GM13976 (cell line): ENCODE data around the gene RNF112.

Experiments used
- DNase-seq: peaks from one replicate; pipeline ENCODE4 v3.0.0; 2012; ENCODE audit warnings: low spot score
- CTCF ChIP-seq: IDR thresholded peaks from 2 replicates; pipeline ENCODE4 v1.5.1; 2012; ENCODE audit warnings: borderline replicate concordance, mild to moderate bottlenecking; ENCODE audit not compliant: insufficient read depth; ENCODE audit errors: extremely low read depth, missing control alignments, control extremely low read depth
- in situ Hi-C: fragments of 300-500 bp; cut with MboI; formaldehyde crosslinking; loops from one replicate; pipeline ENCODE4 v1.12.0; 2022; ENCODE audit warnings: low sequenced_read_pairs, mixed read lengths, inconsistent platforms; ENCODE audit not compliant: unreplicated experiment

The RNF112 gene

GRCh38 chr17:19369846-19370492 is 41.1 kb upstream of the RNF112 start:
- no peak for DNase-seq
- TF ChIP-seq CTCF: no peak
- in situ Hi-C loops: loop anchor here (10.0 kb wide), 2 partner anchors 85 to 395 kb away; no protein-coding TSS in a partner anchor

GRCh38 chr17:19370493-19370960 is 40.5 kb upstream of the RNF112 start:
- in situ Hi-C loops: no loop called here
- peak; percentile 72 for DNase-seq
- no peak for TF ChIP-seq CTCF

GRCh38 chr17:19371259-19372010 is 39.6 kb upstream of the RNF112 start:
- in situ Hi-C loops: no loop called here
- DNase-seq: no peak
- TF ChIP-seq CTCF: no peak

GRCh38 chr17:19372011-19372370 is 39.0 kb upstream of the RNF112 start:
- TF ChIP-seq CTCF: no peak
- no peak for DNase-seq
- in situ Hi-C loops: no loop called here

- no peak for TF ChIP-seq CTCF
- in situ Hi-C loops: no loop called here
- DNase-seq: no peak
Observed at GRCh38 chr17:19372439-19372838, 38.6 kb upstream of the RNF112 start.

GRCh38 chr17:19372866-19373504 is 38.0 kb upstream of the RNF112 start:
- DNase-seq: no peak
- in situ Hi-C loops: no loop called here
- TF ChIP-seq CTCF: no peak
